OCI-LY7 (cell line): ENCODE measurements around the gene SHISA4. TPM values are rescaled to one million over a fixed set of nuclear protein-coding genes. Genes with fewer than 3 reads are reported as not detected.

Source experiments
- BruUV-seq: library from RNA; stranded (reverse); fragments of 400-500 nt; replicated peaks from 2 replicates; lab custom pipeline; 2021; lab: Mats Ljungman, UMichigan
- CTCF ChIA-PET: fragments of 300-600 bp; sonication (Branson Sonifier 250); formaldehyde crosslinking; loops from one replicate; lab custom pipeline; 2022; ENCODE audit warnings: antibody characterized with exemption; ENCODE audit not compliant: unreplicated experiment; lab: Charles Lee
- POLR2A ChIA-PET: fragments of 300-600 bp; sonication (Branson Sonifier 250); formaldehyde crosslinking; loops from one replicate; lab custom pipeline; 2022; ENCODE audit warnings: antibody characterized with exemption; lab: Charles Lee
- DNase-seq: peaks from one replicate; pipeline ENCODE4 v3.0.0-alpha.2; 2015; ENCODE audit warnings: low spot score
- H2AFZ ChIP-seq: fragments of 200-600 bp; sonication (generic), shearing (Covaris generic); 2 replicates; pipeline ENCODE4 v1.6.1; 2014; ENCODE audit warnings: mild to moderate bottlenecking, antibody characterized with exemption, low read length, moderate library complexity
- H3K27ac ChIP-seq: fragments of 200-600 bp; sonication (generic); 2 replicates; pipeline ENCODE4 v1.5.1; 2014; ENCODE audit warnings: mixed run types, low read depth, mild to moderate bottlenecking, moderate library complexity, low read length, inconsistent platforms; ENCODE audit not compliant: poor library complexity, severe bottlenecking
- H3K36me3 ChIP-seq: fragments of 200-600 bp; sonication (generic); 2 replicates; pipeline ENCODE4 v1.6.1; 2014; ENCODE audit warnings: mild to moderate bottlenecking, antibody characterized with exemption, low read length, moderate library complexity, mixed read lengths; ENCODE audit not compliant: insufficient read depth
- H3K4me1 ChIP-seq: fragments of 200-600 bp; sonication (generic); 2 replicates; pipeline ENCODE4 v1.5.1; 2014; ENCODE audit warnings: mild to moderate bottlenecking, low read length; ENCODE audit not compliant: insufficient read depth, poor library complexity, severe bottlenecking
- H3K4me2 ChIP-seq: fragments of 200-600 bp; sonication (generic); 2 replicates; pipeline ENCODE4 v1.6.1; 2014; ENCODE audit warnings: mild to moderate bottlenecking, low read length
- H3K4me3 ChIP-seq: fragments of 200-600 bp; sonication (generic); 2 replicates; pipeline ENCODE4 v1.5.1; 2014; ENCODE audit warnings: mild to moderate bottlenecking, low read depth, low read length; ENCODE audit not compliant: poor library complexity, severe bottlenecking
- H3K79me2 ChIP-seq: fragments of 200-600 bp; sonication (generic); 2 replicates; pipeline ENCODE4 v1.6.1; 2016; ENCODE audit warnings: low read depth, mild to moderate bottlenecking, low read length, moderate library complexity, mixed read lengths; ENCODE audit not compliant: insufficient read depth
- H3K9me2 ChIP-seq: fragments of 200-600 bp; sonication (generic); 2 replicates; pipeline ENCODE4 v1.6.1; 2016; ENCODE audit warnings: mild to moderate bottlenecking, low read length, mixed read lengths; ENCODE audit not compliant: insufficient read depth
- H3K9me3 ChIP-seq: fragments of 200-600 bp; sonication (generic); 2 replicates; pipeline ENCODE4 v1.6.1; 2014; ENCODE audit warnings: mild to moderate bottlenecking, mixed run types, low read length, mixed read lengths
- H4K20me1 ChIP-seq: fragments of 200-600 bp; sonication (generic); 2 replicates; pipeline ENCODE4 v1.6.1; 2014; ENCODE audit warnings: mild to moderate bottlenecking, antibody characterized with exemption, low read length, moderate library complexity, mixed read lengths; ENCODE audit not compliant: insufficient read depth
- CTCF ChIP-seq: fragments of 200-600 bp; sonication (generic); conservative IDR thresholded peaks from 2 replicates; pipeline ENCODE4 v1.5.1; 2014; ENCODE audit warnings: mild to moderate bottlenecking, antibody characterized with exemption, low read length, moderate library complexity, mixed read lengths
- EZH2phosphoT487 ChIP-seq: fragments of 200-600 bp; sonication (generic); IDR thresholded peaks from 2 replicates; pipeline ENCODE4 v1.6.1; 2018; ENCODE audit warnings: low read depth, borderline replicate concordance, mild to moderate bottlenecking, mixed run types, antibody characterized with exemption, low read length, moderate library complexity, mixed read lengths
- intact Hi-C: fragments of 100-400 bp; cut with micrococcal nuclease; formaldehyde crosslinking; loops from one replicate; pipeline ENCODE4 v1.10.0; 2022; ENCODE audit not compliant: unreplicated experiment
- total RNA-seq, 2 experiments: library from RNA; depleted of rRNA in 1 of 2; stranded (reverse); fragments of >200 nt in 1 of 2; shearing (Covaris generic) in 1 of 2; gene quantifications; 2 replicates each; pipeline ENCODE4 v1.2.3, GENCODE V29; 2014 to 2022

SHISA4 gene
- total RNA-seq, 2 experiments from 2014 or later, result not detected

- intact Hi-C loops, result no loop called here
- Histone ChIP-seq H3K9me2 (no peaks in the 10 kb centered on the region), H3K36me3 (peaks cover 77% of the 10 kb centered on the region), H3K4me2 (no peak overlapping the region), H3K9me3 (no peaks in the 10 kb centered on the region), H2AFZ (no peak overlapping the region), H4K20me1 (peaks cover 34% of the 10 kb centered on the region), H3K27ac (no peak overlapping the region), H3K4me3 (no peak overlapping the region), H3K79me2 (peaks cover 99% of the 10 kb centered on the region), H3K4me1 (no peaks in the 10 kb centered on the region)
- DNase-seq, result no peak
- TF ChIP-seq EZH2phosphoT487 (no peak), CTCF (no peak)
- BruUV-seq, result no TSS peak
- POLR2A ChIA-PET, result interaction anchor here (0.6 to 1.2 kb wide), 2 partner anchors 11 to 301 kb away, joined by 3 read pairs; no protein-coding TSS in a partner anchor
- CTCF ChIA-PET, result interaction anchor here (0.5 kb wide), 1 partner anchor 392 kb away, joined by 3 read pairs; no protein-coding TSS in a partner anchor
Measured at GRCh38 chr1:201840490-201840889, 48.2 kb upstream of the SHISA4 start.

GRCh38 chr1:201841265-201841912, 47.3 kb upstream of the SHISA4 start:
- ChIA-PET CTCF (no interaction called here), POLR2A (interaction anchor here (0.8 to 1.0 kb wide), 2 partner anchors 11 to 126 kb away, joined by 3 read pairs; no protein-coding TSS in a partner anchor)
- Histone ChIP-seq H3K4me3 (no peak overlapping the region), H3K4me2 (no peak overlapping the region), H3K36me3 (peaks cover 72% of the 10 kb centered on the region), H3K4me1 (no peaks in the 10 kb centered on the region), H3K27ac (no peak overlapping the region), H3K79me2 (peaks cover 98% of the 10 kb centered on the region), H4K20me1 (peaks cover 33% of the 10 kb centered on the region), H3K9me3 (no peaks in the 10 kb centered on the region), H3K9me2 (no peaks in the 10 kb centered on the region), H2AFZ (no peak overlapping the region)
- BruUV-seq, result no TSS peak
- intact Hi-C loops, result no loop called here
- DNase-seq, result no peak
- TF ChIP-seq EZH2phosphoT487 (no peak), CTCF (no peak)

- POLR2A ChIA-PET, result interaction anchor here (0.6 to 1.0 kb wide), 5 partner anchors 12 to 38 kb away, joined by 3 to 4 read pairs (median 3); no protein-coding TSS in a partner anchor
- H3K27ac ChIP-seq, result no peak overlapping the region
- DNase-seq, result no peak
- no peak overlapping the region for H2AFZ ChIP-seq
- no TSS peak for BruUV-seq
- H3K36me3 ChIP-seq, result peaks cover 72% of the 10 kb centered on the region
- H4K20me1 ChIP-seq, result peaks cover 35% of the 10 kb centered on the region
- peaks cover 96% of the 10 kb centered on the region for H3K79me2 ChIP-seq
- intact Hi-C loops, result no loop called here
- CTCF ChIA-PET, result interaction anchor here (0.6 kb wide), 2 partner anchors 13 to 36 kb away, joined by 3 read pairs; no protein-coding TSS in a partner anchor
- no peak overlapping the region for H3K4me2 ChIP-seq
- TF ChIP-seq EZH2phosphoT487 (no peak), CTCF (no peak)
- H3K9me2 ChIP-seq, result no peaks in the 10 kb centered on the region
- H3K4me1 ChIP-seq, result no peaks in the 10 kb centered on the region
- no peak overlapping the region for H3K4me3 ChIP-seq
- H3K9me3 ChIP-seq, result no peaks in the 10 kb centered on the region
Measured at GRCh38 chr1:201842472-201843027, 46.1 kb upstream of the SHISA4 start.
